K562 (cell line): ENCODE results near the gene COL9A3. TPM values are rescaled to one million over a fixed set of nuclear protein-coding genes. Genes with fewer than 3 reads are reported as not detected.

Source experiments
- AFF1 ChIP-seq, 2 experiments: fragments of 450-650 bp; IDR thresholded peaks; 2 replicates each; pipeline ENCODE4 v1.6.1; 2018; ENCODE audit warnings: mild to moderate bottlenecking in 2 of 2, low read depth in 1 of 2; ENCODE audit not compliant: partially characterized antibody in 2 of 2
- IRF1 ChIP-seq: sonication (generic); formaldehyde crosslinking; IDR thresholded peaks from 2 replicates; pipeline ENCODE4 v1.8.0; 2022; ENCODE audit warnings: missing genetic modification reagents, mild to moderate bottlenecking, borderline replicate concordance
- WHSC1 ChIP-seq: IDR thresholded peaks from one replicate; pipeline ENCODE4 v1.6.1; 2012; ENCODE audit warnings: low read length, control low read depth, inconsistent platforms
- ZNF511 ChIP-seq: sonication (generic); formaldehyde crosslinking; IDR thresholded peaks from 2 replicates; pipeline ENCODE4 v1.8.0; 2022; ENCODE audit warnings: mild to moderate bottlenecking, missing genetic modification reagents
- polyA plus RNA-seq, 8 experiments: library from polyadenylated mRNA; depleted of rRNA in 4 of 8; stranded (reverse) in 5 of 8; unstranded in 3 of 8; fragments of >200 nt; fragmentation: Nextera tagmentation in 2 of 8; fragmentation: Illumina TruSeq in 1 of 8; extraction: Ambion mirVana in 2 of 8; extraction: Trizol in 1 of 8; gene quantifications; 2 replicates each; pipeline versions ENCODE4 v1.2.1 to v1.2.3, GENCODE V29; 2011 to 2014; ENCODE audit warnings: inconsistent platforms in 1 of 8, missing spikeins in 1 of 8
- total RNA-seq, 7 experiments: library from RNA; depleted of rRNA in 6 of 7; stranded (reverse); fragments of >200 nt in 6 of 7; fragmentation: Illumina TruSeq in 2 of 7; extraction: Trizol in 2 of 7; gene quantifications; 2 replicates each; pipeline versions ENCODE4 v1.2.1 to v1.2.3, GENCODE V29; 2011 to 2021; ENCODE audit warnings: low replicate concordance in 1 of 7

COL9A3 gene
- total and polyA plus RNA-seq, 9 of the 15 experiments (the other 6 are each of a cell fraction or from before 2014, with no cell fraction given) = 0.14 to 3.6 (median 0.88) TPM; not detected in 1

GRCh38 chr20:62795023-62795761 lies 21.7 kb upstream of the COL9A3 start (continued):
- TF ChIP-seq IRF1 (no peak), WHSC1 (no peak), ZNF511 (CRISPR knock-in tag) (no peak), AFF1 (IDR thresholded peaks at IDR 0.05; ENCODE audit: low read depth in 1 of 2, partially characterized antibody in 2 of 2) (peak in 1 of 2 experiments; percentile 76)
